Stimulated activated naive CD8-positive, alpha-beta T cell treated with anti-CD3 and anti-CD28 coated beads, Interleukin-15, amount 100 ng/mL, for 72 hours (primary cell): ENCODE data around the gene ARPIN.
"Not testable (repeated sequence)": the region's sequence is repeated elsewhere in the genome, so short reads cannot be mapped to it uniquely, and the experiment has no call there.

Experiments
- ATAC-seq: fragments of 150-1000 bp; cut with Tn5 transposase; 2 replicates; pipeline ENCODE4 v1.10.0; 2021; ENCODE audit warnings: mild to moderate bottlenecking, moderate library complexity
- DNase-seq, 2 donors: peaks; one replicate each; pipeline ENCODE4 v3.0.0; 2021 to 2022
- H3K27ac Mint-ChIP-seq, 2 donors: one replicate each; pipeline ENCODE4 v1.8.0; 2022; ENCODE audit warnings: mild to moderate bottlenecking in 2 of 2, mixed read lengths in 2 of 2, moderate library complexity in 2 of 2
- H3K27me3 Mint-ChIP-seq: one replicate; pipeline ENCODE4 v1.8.0; 2022; ENCODE audit warnings: mixed read lengths
- H3K4me1 Mint-ChIP-seq: one replicate; pipeline ENCODE4 v1.8.0; 2022; ENCODE audit warnings: mild to moderate bottlenecking, mixed read lengths
- H3K4me3 Mint-ChIP-seq, 2 donors: one replicate each; pipeline ENCODE4 v1.8.0; 2022; ENCODE audit warnings: mild to moderate bottlenecking in 2 of 2, mixed read lengths in 2 of 2, moderate library complexity in 1 of 2
- H3K9me3 Mint-ChIP-seq, 2 donors: one replicate each; pipeline ENCODE4 v1.8.0; 2022; ENCODE audit warnings: mixed read lengths in 2 of 2

ARPIN gene

GRCh38 chr15:89899295-89899945 lies 13.3 kb downstream of the ARPIN start:
- no peak for DNase-seq
- Mint-ChIP-seq H3K27ac (no peak overlapping the region), H3K4me3 (no peak overlapping the region)

DNA sequence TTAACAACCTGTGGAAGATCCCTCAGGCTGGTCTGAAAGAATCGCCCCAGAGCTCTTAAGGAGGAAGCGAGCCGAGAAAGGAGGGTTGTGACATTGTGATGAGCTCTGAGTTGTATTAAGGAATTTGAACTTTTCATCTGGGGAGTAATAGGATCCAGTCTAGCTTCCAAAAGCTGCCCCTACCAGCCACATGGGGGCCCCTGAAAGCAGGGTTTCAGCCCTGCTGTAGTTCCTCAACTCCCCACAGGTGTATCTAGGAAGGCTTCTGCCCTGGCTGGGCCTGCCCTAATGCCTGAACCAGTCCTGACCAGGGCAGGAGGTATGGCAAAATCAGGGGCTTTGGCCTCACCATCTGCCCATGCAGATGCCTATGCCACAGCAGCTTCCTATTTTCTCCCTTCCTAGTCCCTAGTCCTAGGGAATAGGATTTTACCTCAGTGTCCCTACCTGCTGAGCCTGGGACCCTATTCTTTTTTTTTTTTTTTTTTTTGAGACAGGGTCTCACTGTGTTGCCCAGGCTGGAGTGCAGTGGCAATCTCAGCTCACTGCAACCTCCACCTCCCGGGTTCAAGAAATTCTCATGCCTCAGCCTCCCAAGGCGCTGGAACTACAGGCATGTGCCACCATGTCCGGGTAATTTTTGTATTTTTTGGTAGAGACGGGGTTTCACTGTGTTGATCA lies 14.0 kb downstream of the ARPIN start:
- Mint-ChIP-seq H3K4me1 (peaks cover 6% of the 10 kb centered on the region), H3K27me3 (no peaks in the 10 kb centered on the region), H3K9me3 (no peaks in the 10 kb centered on the region), H3K4me3 (no peak overlapping the region), H3K27ac (no peak overlapping the region)
- peak; percentile 38 to 59 for DNase-seq
- ATAC-seq, result peak; percentile 70

More at GRCh38 chr15:89899295-89899945, 13.3 kb downstream of the ARPIN start:
- Mint-ChIP-seq H3K9me3 (no peaks in the 10 kb centered on the region), H3K27me3 (no peaks in the 10 kb centered on the region), H3K4me1 (peaks cover 6% of the 10 kb centered on the region)
- ATAC-seq, result no peak

GRCh38 chr15:89898146-89898545 lies 14.6 kb downstream of the ARPIN start:
- peaks cover 6% of the 10 kb centered on the region for H3K4me1 Mint-ChIP-seq
- no peak overlapping the region for H3K27ac Mint-ChIP-seq
- H3K27me3 Mint-ChIP-seq, result no peaks in the 10 kb centered on the region
- no peaks in the 10 kb centered on the region for H3K9me3 Mint-ChIP-seq
- ATAC-seq (no peak), DNase-seq (no peak)
- no peak overlapping the region for H3K4me3 Mint-ChIP-seq

- Mint-ChIP-seq H3K27me3 (no peaks in the 10 kb centered on the region), H3K4me1 (peaks cover 29% of the 10 kb centered on the region), H3K9me3 (no peaks in the 10 kb centered on the region), H3K27ac (peak within 1 kb of the TSS; percentile 97 to 99), H3K4me3 (peak within 1 kb of the TSS; percentile 98 to 99)
- DNase-seq, result peak; percentile 91 to 94
- peak; percentile 97 for ATAC-seq
Measured at GRCh38 chr15:89893696-89894447, 18.9 kb downstream of the ARPIN start, which contains the start of gene AP3S2. AP3S2 (minus strand) TSS chr15:89893994; CDS start chr15:89893949, 45 bp downstream.

GRCh38 chr15:89893027-89893426 lies 19.7 kb downstream of the ARPIN start:
- no peaks in the 10 kb centered on the region for H3K27me3 Mint-ChIP-seq
- ATAC-seq (no peak), DNase-seq (no peak)
- H3K27ac Mint-ChIP-seq, result peak overlapping the region; percentile 97 to 99
- H3K4me1 Mint-ChIP-seq, result peaks cover 29% of the 10 kb centered on the region
- no peaks in the 10 kb centered on the region for H3K9me3 Mint-ChIP-seq
- H3K4me3 Mint-ChIP-seq, result peak overlapping the region; percentile 98 to 99

- Mint-ChIP-seq H3K4me1 (peaks cover 23% of the 10 kb centered on the region), H3K4me3 (no peak overlapping the region), H3K27me3 (no peaks in the 10 kb centered on the region), H3K27ac (no peak overlapping the region), H3K9me3 (no peaks in the 10 kb centered on the region)
- DNase-seq, result no peak
- ATAC-seq, result no peak
Measured at GRCh38 chr15:89888214-89888804, 24.4 kb downstream of the ARPIN start.

- Mint-ChIP-seq H3K9me3 (no peaks in the 10 kb centered on the region), H3K27me3 (no peaks in the 10 kb centered on the region), H3K4me3 (no peak overlapping the region), H3K27ac (peak overlapping the region in 1 of 2 donors; percentile 91), H3K4me1 (peaks cover 2% of the 10 kb centered on the region)
- no peak for DNase-seq
- no peak for ATAC-seq
Measured at GRCh38 chr15:89885611-89886010, 27.1 kb downstream of the ARPIN start.

DNA sequence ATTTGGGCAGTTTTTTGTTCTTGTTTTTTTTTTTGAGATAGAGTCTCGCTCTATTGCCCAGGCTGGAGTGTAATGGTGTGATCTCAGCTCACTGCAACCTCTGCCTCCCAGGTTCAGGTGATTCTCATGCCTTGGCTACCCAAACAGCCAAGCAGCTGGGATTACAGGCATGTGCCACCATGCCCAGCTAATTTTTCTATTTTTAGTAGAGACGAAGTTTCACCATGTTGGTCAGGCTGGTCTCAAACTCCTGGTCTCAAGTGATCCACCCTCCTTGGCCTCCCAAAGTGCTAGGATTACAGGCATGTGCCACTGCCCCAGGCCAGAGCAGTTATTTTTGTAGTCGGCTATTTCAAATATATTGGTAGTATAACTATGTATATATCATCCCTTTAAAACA lies 27.6 kb downstream of the ARPIN start:
- ATAC-seq, H3K9me3 Mint-ChIP-seq, H3K4me3 Mint-ChIP-seq, H3K4me1 Mint-ChIP-seq, H3K27me3 Mint-ChIP-seq, DNase-seq: not testable (repeated sequence)
- H3K27ac Mint-ChIP-seq, result peak overlapping the region in 1 of 2 donors; percentile 91

GRCh38 chr15:89883518-89883917 lies 29.2 kb downstream of the ARPIN start:
- Mint-ChIP-seq H3K9me3 (no peaks in the 10 kb centered on the region), H3K4me3 (no peak overlapping the region), H3K4me1 (no peaks in the 10 kb centered on the region), H3K27me3 (no peaks in the 10 kb centered on the region), H3K27ac (no peak overlapping the region)
- no peak for ATAC-seq
- no peak for DNase-seq

- no peaks in the 10 kb centered on the region for H3K4me1 Mint-ChIP-seq
- H3K4me3 Mint-ChIP-seq, result no peak overlapping the region
- DNase-seq (no peak), ATAC-seq (no peak)
- H3K9me3 Mint-ChIP-seq, result no peaks in the 10 kb centered on the region
- no peaks in the 10 kb centered on the region for H3K27me3 Mint-ChIP-seq
- H3K27ac Mint-ChIP-seq, result no peak overlapping the region
Measured at GRCh38 chr15:89880727-89881126, 32.0 kb downstream of the ARPIN start.

DNA sequence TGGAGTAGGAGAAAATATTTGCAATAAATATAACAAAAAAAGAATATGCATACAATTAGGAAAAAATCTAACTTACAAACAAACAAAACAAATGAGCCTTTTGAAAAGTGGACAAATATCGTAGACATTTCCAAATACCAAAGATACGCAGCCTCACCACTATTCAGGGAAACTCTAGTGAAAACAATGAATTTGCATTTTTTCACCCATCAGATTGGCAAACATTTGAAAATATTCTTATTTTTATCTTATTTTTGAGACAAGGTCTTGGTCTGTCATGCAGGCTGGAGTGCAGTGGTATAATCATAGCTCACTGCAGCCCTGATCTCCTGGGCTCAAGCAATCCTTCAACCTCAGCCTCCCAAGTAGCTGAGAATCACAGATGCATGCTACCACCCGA lies 34.4 kb downstream of the ARPIN start:
- no peaks in the 10 kb centered on the region for H3K27me3 Mint-ChIP-seq
- ATAC-seq (no peak), DNase-seq (no peak)
- H3K27ac Mint-ChIP-seq, result no peak overlapping the region
- no peaks in the 10 kb centered on the region for H3K4me1 Mint-ChIP-seq
- H3K4me3 Mint-ChIP-seq, result no peak overlapping the region
- no peaks in the 10 kb centered on the region for H3K9me3 Mint-ChIP-seq

GRCh38 chr15:89877083-89877425 lies 35.7 kb downstream of the ARPIN start:
- H3K27ac Mint-ChIP-seq, result peak overlapping the region in 1 of 2 donors; percentile 9
- H3K4me3 Mint-ChIP-seq, result no peak overlapping the region
- no peaks in the 10 kb centered on the region for H3K27me3 Mint-ChIP-seq
- no peaks in the 10 kb centered on the region for H3K4me1 Mint-ChIP-seq
- ATAC-seq, result no peak
- no peak for DNase-seq
- H3K9me3 Mint-ChIP-seq, result no peaks in the 10 kb centered on the region

DNA sequence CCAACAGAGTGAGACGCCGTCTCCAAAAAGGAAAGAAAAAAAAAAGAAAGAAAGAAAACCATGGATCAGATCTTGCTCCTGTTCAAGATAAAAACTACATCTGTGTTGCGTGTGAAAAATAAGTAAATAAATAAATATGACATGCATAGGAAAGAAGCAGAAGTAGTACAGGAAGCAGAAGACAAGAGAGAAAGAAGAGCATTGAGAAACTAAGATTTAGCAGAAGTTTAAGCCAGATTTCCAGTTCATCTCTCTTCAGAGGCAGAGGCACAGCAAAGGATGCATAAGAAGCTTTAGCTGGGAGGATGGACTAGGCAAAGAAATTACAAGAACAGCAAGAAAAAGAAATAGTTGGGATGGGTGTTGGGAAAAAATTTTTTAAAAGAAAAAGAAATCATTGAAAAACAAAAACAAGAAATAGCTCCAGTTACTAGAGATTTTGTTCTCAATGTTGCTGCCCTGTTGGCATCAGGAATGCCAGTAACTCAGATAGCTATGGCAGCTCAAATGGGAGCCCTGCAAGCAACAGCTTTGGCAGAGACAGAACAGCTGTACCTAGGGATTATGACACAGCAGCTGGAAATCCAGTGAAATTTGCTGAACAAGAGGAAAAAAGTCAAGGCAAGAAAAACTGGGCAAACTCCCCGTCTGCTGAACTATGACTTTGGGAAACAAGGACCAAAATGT lies 36.2 kb downstream of the ARPIN start:
- peak overlapping the region in 1 of 2 donors; percentile 9 for H3K27ac Mint-ChIP-seq
- H3K4me3 Mint-ChIP-seq, result no peak overlapping the region
- no peaks in the 10 kb centered on the region for H3K27me3 Mint-ChIP-seq
- H3K9me3 Mint-ChIP-seq, result no peaks in the 10 kb centered on the region
- H3K4me1 Mint-ChIP-seq, result no peaks in the 10 kb centered on the region
- DNase-seq (no peak), ATAC-seq (no peak)

DNA sequence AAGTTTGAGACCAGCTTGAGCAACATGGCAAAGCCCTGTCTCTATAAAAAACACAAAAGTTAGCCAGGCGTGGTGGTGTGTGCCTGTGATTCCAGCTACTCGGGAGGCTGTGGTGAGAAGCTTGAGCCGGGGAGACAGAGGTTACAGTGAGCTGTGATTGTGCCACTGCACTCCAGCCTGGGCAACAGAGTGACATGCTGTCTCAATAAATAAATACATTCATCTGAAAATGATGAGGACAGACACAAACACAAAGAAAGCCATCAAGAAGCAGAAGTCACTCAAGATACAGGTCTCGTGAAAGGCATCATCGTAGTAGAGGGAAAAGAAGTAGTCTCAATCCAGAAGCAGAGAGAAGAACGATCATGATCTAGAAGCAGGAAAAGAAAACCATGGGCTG lies 37.0 kb downstream of the ARPIN start:
- DNase-seq (no peak), ATAC-seq (no peak)
- Mint-ChIP-seq H3K4me1 (no peaks in the 10 kb centered on the region), H3K27ac (no peak overlapping the region), H3K9me3 (no peaks in the 10 kb centered on the region), H3K27me3 (no peaks in the 10 kb centered on the region), H3K4me3 (no peak overlapping the region)

- Mint-ChIP-seq H3K4me3 (no peak overlapping the region), H3K27me3 (no peaks in the 10 kb centered on the region), H3K4me1 (no peaks in the 10 kb centered on the region), H3K27ac (no peak overlapping the region), H3K9me3 (no peaks in the 10 kb centered on the region)
- ATAC-seq (peak; percentile 100), DNase-seq (peak; percentile 72 to 82)
Measured at GRCh38 chr15:89874926-89875564, 37.7 kb downstream of the ARPIN start.
